ENCODE results near the gene CDK9.
"Not testable (repeated sequence)": the region's sequence is repeated elsewhere in the genome, so short reads cannot be mapped to it uniquely, and the experiment has no call there.

Gene CDK9

DNA sequence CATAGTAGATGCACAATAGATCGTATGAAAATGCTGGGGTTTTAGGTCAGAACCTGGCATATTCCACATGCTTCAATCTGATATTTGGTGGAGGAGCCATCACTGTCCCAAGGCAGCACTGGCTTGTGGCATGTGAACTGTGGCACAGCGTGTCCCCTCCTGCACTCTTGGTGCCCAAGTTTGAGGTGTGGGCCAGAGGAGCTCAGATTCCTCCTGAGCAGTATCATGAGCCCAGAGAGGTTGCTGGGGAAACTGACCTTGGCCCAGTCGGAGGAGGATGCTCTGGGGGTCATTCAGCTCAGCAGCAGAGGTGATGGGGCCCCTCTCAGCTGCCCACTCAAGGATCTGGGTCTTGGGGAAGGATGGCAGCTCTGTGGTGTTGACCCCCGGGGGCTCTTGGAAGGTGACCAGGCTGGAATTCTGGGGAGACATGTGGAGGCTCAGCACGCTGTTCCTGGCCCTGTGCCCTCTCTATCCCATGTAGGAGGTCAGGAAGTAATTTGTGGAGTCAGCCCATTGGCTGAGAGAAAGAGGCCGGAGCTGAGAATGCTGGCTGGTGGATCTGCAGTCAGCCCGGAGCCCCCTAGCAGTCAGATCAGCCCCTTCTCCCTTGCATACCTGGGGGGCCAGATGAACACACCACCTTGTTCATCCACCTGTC is 40.5 kb downstream of the CDK9 start:
- no peak for DNase-seq (ENCODE audit: low spot score)

DNA sequence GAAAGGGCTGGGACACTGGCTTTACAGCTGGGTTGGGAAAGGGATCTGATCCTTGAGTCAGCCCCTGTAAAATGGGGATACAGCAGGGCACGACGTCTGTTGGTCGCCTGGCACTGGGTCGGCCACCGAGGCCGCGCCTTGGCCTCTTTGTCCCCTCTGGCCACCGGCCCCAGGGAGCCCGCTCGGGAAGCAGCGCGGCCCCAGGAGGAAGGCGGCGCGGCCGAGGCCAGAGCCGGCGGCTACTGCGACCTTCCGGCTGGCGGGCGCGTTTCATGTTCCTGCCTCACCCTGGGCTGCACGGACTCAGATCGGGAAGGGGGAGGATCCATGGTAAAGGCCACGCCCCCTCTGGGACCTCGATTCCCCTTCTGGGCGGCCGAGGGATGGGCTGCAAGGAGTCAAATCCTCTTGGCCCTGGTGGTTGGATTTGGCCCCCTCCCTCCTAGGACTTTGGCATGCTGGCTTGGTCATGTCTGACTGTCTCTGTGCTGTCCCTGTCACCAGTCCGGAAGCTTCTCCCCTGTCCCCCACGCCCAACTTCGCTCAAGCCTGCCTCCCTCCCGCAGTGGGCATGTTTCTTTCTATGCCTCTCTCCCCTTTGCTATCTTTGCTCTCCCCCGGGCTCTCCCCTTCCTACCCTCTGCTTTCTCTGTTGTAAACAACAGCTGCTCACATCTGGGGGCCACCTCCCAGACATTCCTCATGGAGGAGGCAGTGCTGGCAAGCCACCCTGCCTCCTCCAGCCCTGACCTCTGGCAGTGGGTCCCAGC is 42.6 kb downstream of the CDK9 start:
- peak; percentile 65 for DNase-seq (ENCODE audit: low spot score)

DNA sequence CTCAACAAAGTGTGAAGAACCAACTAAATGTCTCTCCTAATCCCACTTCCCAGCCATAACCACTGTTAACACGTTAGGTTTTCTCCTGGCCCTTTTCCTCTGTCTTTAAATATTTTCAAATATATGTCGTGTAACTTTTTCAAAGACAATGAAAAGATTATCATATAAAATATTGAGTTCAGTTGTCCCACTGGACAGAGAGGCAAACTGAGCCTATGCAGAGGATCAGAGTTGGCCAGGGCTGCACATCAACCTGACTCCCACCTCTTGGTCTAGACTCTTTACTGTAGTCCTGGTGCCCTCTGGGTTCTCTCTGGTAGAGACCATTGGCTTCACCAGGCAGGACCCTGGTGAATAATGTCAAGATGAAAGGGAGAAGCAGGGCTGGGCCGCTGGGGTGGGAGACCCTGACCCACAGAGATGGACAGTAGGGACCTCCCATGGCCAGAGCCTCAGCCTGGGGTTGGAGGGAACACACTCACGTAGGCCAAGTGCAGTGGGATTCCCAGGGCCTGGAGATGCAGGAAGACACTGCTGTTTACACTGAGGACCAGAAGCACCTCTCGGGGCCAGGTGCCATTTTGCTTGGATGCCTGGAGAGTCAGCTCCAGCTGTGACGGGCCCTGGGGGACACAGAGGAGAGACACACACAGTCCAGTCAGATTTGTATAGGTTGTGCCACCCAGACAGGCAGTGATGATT is 43.5 kb downstream of the CDK9 start:
- DNase-seq (ENCODE audit: low spot score): no peak

DNA sequence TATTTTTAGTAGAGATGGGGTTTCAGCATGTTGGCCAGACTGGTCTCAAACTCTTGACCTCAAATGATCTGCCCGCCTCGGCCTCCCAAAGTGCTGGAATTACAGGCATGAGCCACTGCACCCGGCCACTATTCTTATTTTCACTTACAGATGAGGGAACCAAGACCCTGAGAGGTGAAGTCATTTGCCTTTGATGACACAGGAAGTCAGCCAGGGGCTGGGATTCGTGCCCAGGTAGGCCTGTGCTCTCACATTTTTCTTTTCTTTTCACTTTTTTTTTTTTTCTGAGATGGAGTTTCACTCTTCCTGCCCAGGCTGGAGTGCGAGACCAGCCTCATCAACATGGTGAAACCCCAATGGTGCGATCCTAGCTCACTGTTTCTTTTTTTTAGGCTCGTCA is 46.4 kb downstream of the CDK9 start:
- DNase-seq (ENCODE audit: low spot score): peak; percentile 28

DNA sequence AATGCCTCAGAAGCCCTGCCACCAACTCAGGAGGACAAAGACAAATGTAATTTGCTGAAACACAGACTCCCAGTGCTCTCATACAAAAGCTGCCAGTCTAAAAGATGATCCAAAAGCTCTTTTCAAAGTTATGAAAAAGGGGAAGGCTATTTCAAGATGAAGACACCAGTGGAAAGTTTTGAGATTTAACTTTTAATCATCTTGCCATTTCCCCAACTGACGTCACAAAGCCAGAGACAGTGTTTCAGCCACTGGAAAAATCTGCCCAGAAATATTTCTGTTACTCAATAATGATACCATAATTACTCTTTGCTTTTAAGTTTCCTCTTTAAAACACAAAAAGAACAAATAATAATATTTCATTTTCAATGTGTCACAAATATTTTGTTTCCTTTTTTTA is 47.7 kb downstream of the CDK9 start:
- DNase-seq (ENCODE audit: low spot score): no peak

DNA sequence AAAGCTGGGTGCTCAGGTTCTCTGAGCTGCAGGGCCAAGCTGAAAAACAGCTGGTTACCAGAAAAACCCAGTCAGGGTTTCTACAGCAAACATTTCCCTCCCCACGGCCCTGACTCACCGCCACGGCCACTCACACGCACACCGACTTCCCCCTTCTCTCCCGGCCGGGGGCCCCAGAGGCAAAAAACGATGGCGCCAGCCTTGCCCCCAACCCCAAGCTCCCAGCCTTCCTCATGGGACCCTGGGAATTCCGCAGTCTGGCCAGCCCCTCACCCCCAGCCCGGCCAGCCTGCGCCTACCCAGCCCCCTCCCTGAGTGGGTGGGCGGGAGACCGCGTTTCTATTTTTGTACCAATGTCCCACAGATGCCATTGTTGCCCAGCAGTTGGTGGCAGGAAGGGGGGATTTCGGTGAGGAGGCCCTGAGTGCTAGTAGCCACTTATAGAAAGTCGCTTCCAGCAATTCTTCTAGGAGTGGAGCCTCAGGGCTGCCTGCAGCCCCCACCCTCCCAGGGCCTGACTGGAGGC is 50.2 kb downstream of the CDK9 start:
- peak; percentile 21 for DNase-seq (ENCODE audit: low spot score)

DNA sequence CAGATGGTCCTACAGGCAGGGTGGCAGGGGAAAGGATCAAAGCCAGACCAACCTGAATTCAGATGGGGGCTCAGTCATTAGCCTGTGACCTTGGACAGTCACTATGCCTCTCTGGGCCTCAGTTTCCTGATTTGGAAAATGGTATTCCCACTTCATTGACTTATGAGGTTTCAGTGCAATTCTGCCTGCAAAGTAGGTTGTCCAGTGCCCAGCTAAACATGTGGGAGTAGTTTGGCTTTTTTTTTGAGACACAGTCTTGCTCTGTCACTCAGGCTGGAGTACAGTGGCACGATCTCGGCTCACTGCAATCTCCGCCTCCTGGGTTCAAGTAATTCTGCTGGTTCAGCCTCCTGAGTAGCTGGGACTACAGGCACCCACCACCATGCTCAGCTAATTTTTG is 50.7 kb downstream of the CDK9 start:
- DNase-seq (ENCODE audit: low spot score): not testable (repeated sequence)

DNA sequence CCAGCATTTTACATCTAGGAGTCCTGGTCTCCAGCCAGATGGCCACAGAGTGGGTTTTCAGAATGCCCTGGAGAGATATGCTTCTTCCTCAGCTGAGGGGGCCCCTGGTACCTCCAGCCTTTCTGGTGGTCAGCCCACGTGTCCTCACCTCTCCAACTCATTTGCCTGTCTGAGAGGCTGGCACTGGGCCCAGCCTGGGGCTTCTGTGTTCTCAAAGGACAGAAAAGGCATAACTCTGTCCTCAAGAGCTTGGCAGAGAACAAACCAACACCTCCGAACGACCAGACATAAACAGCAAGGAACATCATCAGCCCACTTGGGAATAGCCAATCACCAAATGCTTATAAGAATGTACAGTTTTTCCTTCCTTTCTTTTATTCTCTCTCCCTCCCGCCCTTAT is 51.5 kb downstream of the CDK9 start:
- no peak for DNase-seq (ENCODE audit: low spot score)

DNA sequence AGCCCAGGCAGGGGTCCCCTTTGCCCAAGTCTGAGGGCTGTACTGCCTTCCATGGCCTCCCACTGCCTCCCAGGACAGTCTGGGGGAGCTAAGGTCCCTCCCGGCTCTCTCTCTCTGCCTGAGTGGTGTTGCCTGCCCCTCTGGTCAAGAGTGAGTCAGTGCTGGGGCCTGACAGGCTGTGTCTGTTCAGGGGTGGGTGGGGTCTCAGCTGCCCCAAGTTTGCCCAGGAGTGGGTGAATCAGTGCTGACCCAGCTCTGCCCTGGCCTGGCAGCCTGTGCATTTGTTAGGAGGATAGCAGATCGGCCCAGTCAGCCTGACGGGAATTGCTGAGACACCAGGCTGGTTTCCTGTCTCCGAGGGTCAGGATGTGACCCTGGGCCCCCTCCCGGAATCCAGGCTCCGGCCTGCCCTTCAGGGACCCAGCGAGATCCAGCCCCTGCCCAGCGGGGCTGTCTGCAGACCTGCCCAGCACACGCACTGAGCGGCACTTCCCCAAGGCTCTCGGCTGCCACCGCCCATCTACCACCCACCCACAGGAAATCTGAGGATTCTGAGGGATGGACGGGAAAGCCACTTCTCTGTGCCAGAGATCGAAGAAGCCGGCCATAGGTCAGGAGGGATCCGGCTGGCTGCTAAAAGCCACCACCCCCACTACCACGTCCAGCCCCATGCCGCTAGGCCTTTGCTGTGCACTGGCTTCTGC is 52.7 kb downstream of the CDK9 start:
- peak; percentile 91 for DNase-seq (ENCODE audit: low spot score)
